CD4-positive, alpha-beta T cell (primary cell): ENCODE data around the gene ENC1. TPM values are rescaled to one million over a fixed set of nuclear protein-coding genes. Genes with fewer than 3 reads are reported as not detected.

Experiments used
- ATAC-seq: fragments of 200-7000 bp; cut with Tn5 transposase; one replicate; pipeline ENCODE4 v1.10.0; 2022; ENCODE audit warnings: mild to moderate bottlenecking; ENCODE audit not compliant: poor library complexity
- CTCF ChIA-PET: fragments of 350-600 bp; sonication (Branson Sonifier 250); formaldehyde crosslinking; loops from one replicate; lab custom pipeline; 2021; ENCODE audit warnings: antibody characterized with exemption, inconsistent platforms; lab: Charles Lee
- POLR2A ChIA-PET: fragments of 350-600 bp; sonication (Branson Sonifier 250); formaldehyde crosslinking; loops from one replicate; lab custom pipeline; 2021; ENCODE audit warnings: antibody characterized with exemption, inconsistent platforms; lab: Charles Lee
- DNase-seq, 14 experiments: peaks; one replicate each; pipeline ENCODE4 v3.0.0-alpha.2; 2013 to 2020; ENCODE audit warnings: mixed read lengths in 2 of 14
- H3K27ac ChIP-seq, 2 donors: one replicate each; pipeline versions ENCODE4 v1.5.1 to v1.7.0; 2013; ENCODE audit warnings: low read length in 2 of 2, low read depth in 1 of 2, mild to moderate bottlenecking in 1 of 2
- H3K27me3 ChIP-seq, 2 experiments: 1 replicate in 1 of 2; 2 replicates in 1 of 2; pipeline versions ENCODE4 v1.6.1 to v1.7.0; 2013; ENCODE audit warnings: low read length in 2 of 2, control low read depth in 1 of 2, mild to moderate bottlenecking in 1 of 2, moderate library complexity in 1 of 2; ENCODE audit not compliant: insufficient read depth in 2 of 2, control insufficient read depth in 1 of 2
- H3K36me3 ChIP-seq: one replicate; pipeline ENCODE4 v1.6.1; 2013; ENCODE audit warnings: low read length, control low read depth; ENCODE audit not compliant: insufficient read depth
- H3K4me1 ChIP-seq: one replicate; pipeline ENCODE4 v1.6.1; 2013; ENCODE audit warnings: low read length, control low read depth; ENCODE audit not compliant: insufficient read depth
- H3K4me3 ChIP-seq: one replicate; pipeline ENCODE4 v1.5.1; 2013; ENCODE audit warnings: mild to moderate bottlenecking, low read length, moderate library complexity
- H3K9me3 ChIP-seq, 2 experiments: 1 replicate in 1 of 2; 2 replicates in 1 of 2; pipeline versions ENCODE4 v1.6.1 to v1.7.0; 2013; ENCODE audit warnings: low read length in 2 of 2, mild to moderate bottlenecking in 2 of 2, control low read depth in 1 of 2, moderate library complexity in 1 of 2; ENCODE audit not compliant: control insufficient read depth in 1 of 2, insufficient read depth in 1 of 2
- H3K27ac Mint-ChIP-seq: one replicate; pipeline ENCODE4 v1.8.0; 2020; ENCODE audit warnings: mixed read lengths
- H3K27me3 Mint-ChIP-seq: one replicate; pipeline ENCODE4 v1.8.0; 2021; ENCODE audit warnings: mixed read lengths
- H3K36me3 Mint-ChIP-seq: one replicate; pipeline ENCODE4 v1.8.0; 2021; ENCODE audit warnings: low read depth, mixed read lengths
- H3K4me1 Mint-ChIP-seq: one replicate; pipeline ENCODE4 v1.8.0; 2021; ENCODE audit warnings: low read depth, mixed read lengths
- H3K4me3 Mint-ChIP-seq: one replicate; pipeline ENCODE4 v1.8.0; 2020; ENCODE audit warnings: mild to moderate bottlenecking, mixed read lengths
- H3K9me3 Mint-ChIP-seq: one replicate; pipeline ENCODE4 v1.8.0; 2020; ENCODE audit warnings: mixed read lengths
- CTCF ChIP-seq: fragments of 200-600 bp; IDR thresholded peaks from one replicate; pipeline ENCODE4 v1.8.0; 2022; ENCODE audit warnings: antibody characterized with exemption, mild to moderate bottlenecking
- intact Hi-C, 2 experiments: fragments of 100-400 bp; cut with DNase I in 1 of 2; cut with micrococcal nuclease in 1 of 2; formaldehyde crosslinking; loops; one replicate each; pipeline versions ENCODE4 v1.15.1 to v1.9.0; 2023 to 2025; cut with DNase I, micrococcal nuclease
- total RNA-seq, 174 experiments: library from RNA in 2 of 174; stranded (reverse) in 2 of 174; gene quantifications; one replicate each; pipeline ENCODE4 v1.2.3 and lab custom pipeline; 2021 to 2026

The ENC1 gene
- total RNA-seq, 2 experiments from 2014 or later = 39.6 to 40.1 TPM

GRCh38 chr5:74599148-74599547 lies 41.4 kb downstream of the ENC1 start:
- no peaks in the 10 kb centered on the region for H3K4me1 ChIP-seq
- no peak overlapping the region for H3K4me3 ChIP-seq
- ATAC-seq (no peak), DNase-seq (no peak)
- no peaks in the 10 kb centered on the region for H3K9me3 Mint-ChIP-seq
- POLR2A ChIA-PET = no interaction called here
- H3K9me3 ChIP-seq = no peaks in the 10 kb centered on the region
- peaks cover 4% of the 10 kb centered on the region in 2 experiments for H3K27me3 ChIP-seq
- CTCF ChIA-PET = interaction anchor here (1.2 kb wide), 1 partner anchor 15 kb away, joined by 3 read pairs; no protein-coding TSS in a partner anchor
- no peaks in the 10 kb centered on the region for H3K36me3 ChIP-seq
- H3K4me3 Mint-ChIP-seq = no peak overlapping the region
- H3K27ac ChIP-seq = no peak overlapping the region
- no peak overlapping the region for H3K27ac Mint-ChIP-seq
- no peak for TF ChIP-seq CTCF
- H3K36me3 Mint-ChIP-seq = no peaks in the 10 kb centered on the region
- H3K4me1 Mint-ChIP-seq = no peaks in the 10 kb centered on the region
- peaks cover 20% of the 10 kb centered on the region for H3K27me3 Mint-ChIP-seq
- intact Hi-C loops = no loop called here

- ChIA-PET CTCF (interaction anchor here (1.2 kb wide), 1 partner anchor 16 kb away, joined by 3 read pairs; no protein-coding TSS in a partner anchor), POLR2A (interaction anchor here (1.2 kb wide), 1 partner anchor 34 kb away, joined by 3 read pairs; no protein-coding TSS in a partner anchor)
- intact Hi-C loops = no loop called here
- H3K9me3 Mint-ChIP-seq = no peaks in the 10 kb centered on the region
- Histone ChIP-seq H3K27me3 (peaks cover 4% of the 10 kb centered on the region in 2 experiments), H3K4me3 (no peak overlapping the region), H3K4me1 (no peaks in the 10 kb centered on the region), H3K27ac (no peak overlapping the region), H3K36me3 (no peaks in the 10 kb centered on the region), H3K9me3 (no peaks in the 10 kb centered on the region)
- peaks cover 20% of the 10 kb centered on the region for H3K27me3 Mint-ChIP-seq
- no peak overlapping the region for H3K27ac Mint-ChIP-seq
- H3K4me1 Mint-ChIP-seq = no peaks in the 10 kb centered on the region
- TF ChIP-seq CTCF = no peak
- no peaks in the 10 kb centered on the region for H3K36me3 Mint-ChIP-seq
- H3K4me3 Mint-ChIP-seq = no peak overlapping the region
- DNase-seq (no peak), ATAC-seq (no peak)
These were observed 41.8 kb downstream of the ENC1 start for GRCh38 chr5:74598731-74599130.

GRCh38 chr5:74596927-74597326 lies 43.6 kb downstream of the ENC1 start:
- H3K27me3 Mint-ChIP-seq = peaks cover 14% of the 10 kb centered on the region
- no peaks in the 10 kb centered on the region for H3K36me3 Mint-ChIP-seq
- Histone ChIP-seq H3K27me3 (peaks cover 4% of the 10 kb centered on the region in 2 experiments), H3K4me1 (no peaks in the 10 kb centered on the region), H3K9me3 (no peaks in the 10 kb centered on the region), H3K27ac (no peak overlapping the region), H3K4me3 (no peak overlapping the region), H3K36me3 (no peaks in the 10 kb centered on the region)
- H3K9me3 Mint-ChIP-seq = no peaks in the 10 kb centered on the region
- TF ChIP-seq CTCF = no peak
- H3K4me1 Mint-ChIP-seq = no peaks in the 10 kb centered on the region
- intact Hi-C loops = no loop called here
- ChIA-PET POLR2A (no interaction called here), CTCF (no interaction called here)
- DNase-seq (no peak), ATAC-seq (no peak)
- no peak overlapping the region for H3K4me3 Mint-ChIP-seq
- no peak overlapping the region for H3K27ac Mint-ChIP-seq
